ENCODE results near the gene KRTAP5-3.
A peak's percentile ranks its signal among the peaks of the same experiment; 100 is the strongest.

KRTAP5-3 gene

DNA sequence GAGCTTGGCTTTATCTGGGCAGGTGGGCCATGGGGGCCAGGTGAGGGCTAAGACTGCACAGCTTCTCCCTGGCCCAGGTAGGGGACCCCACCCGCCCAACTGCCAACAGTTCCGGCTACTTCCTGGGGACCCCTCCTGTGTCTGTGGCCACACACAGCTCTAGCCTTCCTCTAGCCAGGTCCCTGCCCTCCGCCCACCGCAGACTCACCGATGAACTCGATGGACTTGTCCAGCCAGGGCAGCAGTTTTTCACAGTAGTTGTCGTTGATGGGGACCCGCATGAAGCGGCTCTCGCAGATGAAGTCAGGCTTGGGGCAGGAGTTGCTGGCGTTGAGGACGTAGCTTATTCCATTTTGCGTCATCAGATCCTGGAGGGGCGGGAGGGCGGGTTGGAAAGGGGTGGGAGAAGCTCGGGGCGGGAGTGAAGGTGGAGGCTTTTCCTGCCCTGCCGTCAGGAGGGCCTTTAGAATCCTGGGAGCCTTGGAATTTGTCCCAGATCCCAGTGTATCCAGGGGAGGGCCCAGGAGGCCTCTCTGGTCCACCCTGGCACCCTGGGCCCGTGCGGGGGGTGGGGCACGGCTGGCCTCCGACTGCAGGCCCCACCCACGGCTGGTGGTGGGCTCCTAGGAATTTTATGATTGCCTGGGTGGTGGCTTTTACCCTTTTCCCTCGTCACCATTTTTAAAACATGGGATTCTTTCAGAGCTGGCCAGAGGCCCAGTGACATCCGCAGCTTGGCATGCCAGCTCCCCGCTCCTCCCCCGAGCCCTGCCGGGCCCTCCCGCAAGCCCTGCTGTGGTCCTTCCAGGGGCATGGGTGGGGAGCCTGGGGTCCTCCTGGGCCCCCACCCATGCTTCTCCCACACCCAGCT is 50.1 kb downstream of the KRTAP5-3 start:
- Histone ChIP-seq H2BK15ac (ENCODE audit: low read length) (peak overlapping the region; percentile 78), H3K18ac (ENCODE audit: low read length) (peak overlapping the region; percentile 44), H3K14ac (ENCODE audit: low read length) (peak overlapping the region; percentile 94), H3K27ac (replicated peaks; ENCODE audit: low read length) (no peak overlapping the region), H2BK12ac (ENCODE audit: low read length) (peak overlapping the region; percentile 41), H4K8ac (ENCODE audit: low read depth, low read length) (no peak overlapping the region), H2BK5ac (ENCODE audit: low read length) (no peak overlapping the region), H2BK120ac (ENCODE audit: low read depth, low read length) (no peak overlapping the region), H2AK5ac (ENCODE audit: low read depth, low read length) (peak overlapping the region; percentile 84), H4K91ac (ENCODE audit: low read depth, low read length, poor library complexity) (no peak overlapping the region), H3K4me2 (ENCODE audit: insufficient read depth, low read length, poor library complexity, severe bottlenecking) (no peak overlapping the region), H3K79me1 (ENCODE audit: low read depth, low read length) (no peaks in the 10 kb centered on the region), H3K23ac (ENCODE audit: low read depth, low read length, poor library complexity) (peak overlapping the region; percentile 34), H3K27me3 (ENCODE audit: control insufficient read depth in 3 of 3, insufficient read depth in 3 of 3, low read depth in 1 of 3, low read length in 3 of 3) (peaks cover 2 to 47% (median 41%) of the 10 kb centered on the region in 3 experiments), H3K36me3 (replicated peaks in 1 of 2; ENCODE audit: control insufficient read depth in 2 of 2, insufficient read depth in 2 of 2, low read length in 2 of 2) (peaks cover 0 to 8% of the 10 kb centered on the region in 2 donors), H3K4me3 (ENCODE audit: low read length in 2 of 2) (no peak overlapping the region), H3K4ac (ENCODE audit: low read length) (no peak overlapping the region), H3K4me1 (ENCODE audit: control insufficient read depth in 2 of 2, insufficient read depth in 1 of 2, low read depth in 1 of 2, low read length in 2 of 2) (peaks cover 0 to 10% of the 10 kb centered on the region in 2 donors), H2AFZ (ENCODE audit: low read length) (no peak overlapping the region), H3K9ac (ENCODE audit: low read depth, low read length, poor library complexity) (no peak overlapping the region), H3K9me3 (replicated peaks in 1 of 2; ENCODE audit: control insufficient read depth in 2 of 2, insufficient read depth in 1 of 2, low read depth in 1 of 2, low read length in 2 of 2) (no peaks in the 10 kb centered on the region)
- WGBS, 2 donors (ENCODE audit: extremely low coverage in 2 of 2, insufficient read length in 2 of 2, insufficient replicate concordance in 1 of 2) = no CpG with 5 or more reads among the region's 29 CpGs
- no peak for DNase-seq (ENCODE audit: low spot score)
